Stimulated activated CD8-positive, alpha-beta memory T cell treated with anti-CD3 and anti-CD28 coated beads, Interleukin-12 subunit alpha, Interleukin-12 subunit beta, amount 100 ng/mL, for 24 hours (primary cell): ENCODE data around the gene RINL.
A peak's percentile ranks its signal among the peaks of the same experiment; 100 is the strongest.
"Not testable (repeated sequence)": the region's sequence is repeated elsewhere in the genome, so short reads cannot be mapped to it uniquely, and the experiment has no call there.

ENCODE experiments used
- DNase-seq: peaks from one replicate; pipeline ENCODE4 v3.0.0-alpha.2; 2020; ENCODE audit errors: extremely low read depth

Gene RINL

GRCh38 chr19:38904581-38905539 lies 26.8 kb upstream of the RINL start:
- no peak for DNase-seq

DNA sequence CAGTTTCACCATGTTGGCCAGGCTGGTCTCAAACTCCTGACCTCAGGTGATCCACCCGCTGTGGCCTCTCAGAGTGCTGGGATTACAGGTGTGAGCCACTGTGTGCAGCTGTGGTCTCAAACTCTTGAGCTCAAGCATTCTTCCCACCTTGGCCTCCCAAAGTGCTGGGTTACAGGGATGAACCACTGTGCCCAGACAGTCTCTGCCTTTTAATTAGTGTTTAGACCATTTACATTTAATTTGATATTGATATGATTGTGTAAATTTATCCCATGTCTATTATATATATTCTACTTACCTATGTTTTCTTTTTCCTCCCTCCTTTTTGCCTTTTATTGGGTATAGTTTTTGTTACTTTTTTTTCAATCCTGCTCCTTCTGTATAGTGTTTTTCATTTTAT lies 23.6 kb upstream of the RINL start:
- no peak for DNase-seq

DNA sequence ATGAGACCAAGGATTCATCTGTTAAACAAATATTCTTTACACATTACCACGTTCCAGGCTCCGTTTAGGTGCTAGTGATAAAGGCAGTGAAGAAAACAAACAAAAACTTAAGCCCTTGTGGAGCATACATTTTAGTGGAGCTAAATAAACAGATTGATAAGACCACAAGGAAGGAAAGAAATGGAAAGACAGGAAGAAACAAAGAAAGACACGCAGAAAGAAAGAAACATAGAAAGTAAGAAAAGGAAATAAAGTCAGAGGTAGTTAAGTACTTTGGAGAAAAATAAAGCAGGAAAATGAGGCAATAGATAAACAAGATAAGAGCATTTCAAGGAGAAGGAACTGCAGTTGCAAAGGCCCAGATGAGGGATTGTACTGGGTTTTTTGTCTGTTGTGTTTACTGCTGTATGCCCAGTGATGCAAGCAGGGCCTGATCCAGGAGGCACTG lies 22.7 kb upstream of the RINL start:
- no peak for DNase-seq

- no peak for DNase-seq
These were observed 22.1 kb upstream of the RINL start for GRCh38 chr19:38900202-38900629.

DNA sequence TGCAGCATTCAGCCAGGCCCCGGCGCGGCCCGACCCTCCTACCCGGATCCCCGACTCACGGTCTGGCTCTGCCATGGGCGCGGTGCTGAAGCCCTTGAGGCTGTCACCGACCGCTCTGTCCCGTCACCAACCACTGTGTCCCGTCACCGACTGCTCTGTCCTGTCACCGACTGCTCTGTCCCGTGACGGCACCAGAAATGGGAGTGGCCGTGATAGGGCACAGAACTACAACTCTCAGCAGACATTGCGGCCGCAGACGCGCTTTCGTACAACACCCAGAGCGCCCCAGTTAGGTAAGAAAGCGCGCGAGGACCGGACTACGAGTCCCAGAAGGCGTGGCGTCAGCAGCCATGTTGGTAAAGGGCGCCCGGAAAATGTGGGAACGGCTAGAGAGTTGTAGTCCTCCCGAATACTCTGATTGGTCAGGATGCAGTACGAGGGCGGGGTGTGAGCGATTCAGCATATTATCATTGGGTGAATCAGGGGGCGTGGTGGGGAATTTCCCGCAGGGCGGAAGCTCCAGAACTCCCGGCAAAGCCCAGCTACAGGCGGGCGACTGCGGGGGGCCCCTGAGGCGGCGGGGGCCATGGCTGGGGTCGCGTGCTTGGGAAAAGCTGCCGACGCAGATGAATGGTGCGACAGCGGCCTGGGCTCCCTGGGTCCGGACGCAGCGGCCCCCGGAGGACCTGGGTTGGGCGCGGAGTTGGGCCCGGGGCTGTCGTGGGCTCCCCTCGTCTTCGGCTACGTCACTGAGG lies 21.5 kb upstream of the RINL start, which contains the start of the genes NFKBIB and SIRT2:
NFKBIB (plus strand) TSS at position 523 of the 755 bp plus-strand sequence; CDS start at position 587, 64 bp downstream.
SIRT2 (minus strand) TSS at position 172 of the 755 bp plus-strand sequence; CDS start at position 75, 97 bp downstream.
- peak; percentile 97 for DNase-seq

- no peak for DNase-seq
These were observed 20.8 kb upstream of the RINL start for GRCh38 chr19:38898788-38899446.

DNA sequence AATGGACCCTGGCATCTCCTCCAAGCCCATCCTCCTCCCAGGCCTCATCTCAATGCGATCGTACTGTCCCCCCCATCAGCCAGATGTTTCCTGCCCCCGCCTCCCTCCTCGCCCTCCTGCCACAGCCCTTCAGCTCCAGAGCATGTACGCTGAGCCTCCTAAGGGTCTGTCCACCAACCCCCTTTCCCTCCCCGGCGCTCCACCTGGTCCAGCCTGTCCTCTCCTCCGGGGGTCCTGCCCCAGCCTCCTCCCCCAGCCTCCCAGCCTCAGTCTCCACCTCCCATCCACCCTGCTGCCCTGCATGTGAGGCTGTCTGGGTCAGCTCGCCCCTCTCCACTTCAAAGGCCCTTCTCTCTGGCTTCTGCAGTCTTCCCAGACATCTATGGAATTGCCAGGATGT lies 16.9 kb upstream of the RINL start:
- no peak for DNase-seq

DNA sequence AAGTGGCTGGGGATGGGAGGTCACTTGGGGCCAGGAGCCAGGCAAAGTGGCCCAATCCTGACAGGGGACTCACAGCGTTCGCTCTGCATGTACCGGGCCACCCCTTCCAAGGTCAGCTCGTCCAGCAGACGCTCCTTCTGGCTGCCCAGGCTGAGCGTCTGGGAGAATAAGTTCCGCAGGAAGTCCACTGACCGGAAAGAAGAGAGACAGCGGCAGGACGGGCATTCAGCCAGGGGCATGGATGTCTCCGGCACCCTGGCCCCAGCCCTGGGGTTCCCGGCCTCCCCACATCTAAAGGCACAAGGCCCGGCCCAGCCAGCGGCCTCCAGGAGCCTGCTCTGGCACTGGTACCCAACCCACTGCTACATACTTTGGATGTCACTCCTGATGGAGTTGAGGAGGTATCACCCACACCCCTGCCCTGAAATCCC lies 15.3 kb upstream of the RINL start:
- no peak for DNase-seq

DNA sequence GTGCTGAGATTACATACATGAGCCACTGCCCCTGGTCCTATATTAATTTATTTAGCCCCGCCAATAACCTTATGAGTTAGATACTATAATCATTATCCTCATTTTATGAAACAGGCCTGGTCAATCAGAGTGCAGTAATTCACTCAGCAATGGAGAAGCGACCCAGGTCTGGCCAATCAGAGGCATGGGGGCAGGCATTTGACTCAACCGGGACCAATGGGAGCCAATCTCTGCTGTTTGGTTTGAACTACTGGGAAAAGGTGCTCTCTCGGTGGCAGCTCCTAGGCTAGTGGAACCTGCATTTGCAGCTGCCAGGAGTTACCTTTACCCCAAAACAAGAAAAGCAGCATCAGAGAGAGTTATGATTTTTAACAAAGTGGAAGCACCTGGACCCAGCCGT lies 14.8 kb upstream of the RINL start:
- no peak for DNase-seq

DNA sequence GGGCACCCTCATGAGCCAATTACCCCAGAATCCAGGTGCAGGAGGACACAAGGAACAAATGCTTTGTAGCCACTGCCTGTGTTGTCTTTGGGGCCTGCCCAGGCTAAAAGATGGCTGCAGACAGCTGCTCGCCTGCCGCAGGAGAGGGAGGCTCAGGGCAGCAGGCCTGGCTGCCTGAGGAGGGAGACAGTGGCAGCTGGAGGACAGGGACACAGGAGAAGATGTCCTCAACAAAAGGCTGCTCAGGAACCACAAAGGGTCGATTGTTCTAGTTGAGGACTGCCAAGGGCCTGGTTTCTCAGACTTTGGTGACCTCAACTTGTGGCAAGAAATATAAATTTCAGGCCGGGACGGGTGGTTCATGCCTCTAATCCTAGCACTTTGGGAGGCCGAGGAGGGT lies 13.7 kb upstream of the RINL start:
- DNase-seq, result no peak

GRCh38 chr19:38890686-38891085 lies 12.6 kb upstream of the RINL start:
- no peak for DNase-seq

- DNase-seq, result no peak
These were observed 11.7 kb upstream of the RINL start for GRCh38 chr19:38889803-38890202.

- no peak for DNase-seq
These were observed 10.8 kb upstream of the RINL start for GRCh38 chr19:38888876-38889275.

DNA sequence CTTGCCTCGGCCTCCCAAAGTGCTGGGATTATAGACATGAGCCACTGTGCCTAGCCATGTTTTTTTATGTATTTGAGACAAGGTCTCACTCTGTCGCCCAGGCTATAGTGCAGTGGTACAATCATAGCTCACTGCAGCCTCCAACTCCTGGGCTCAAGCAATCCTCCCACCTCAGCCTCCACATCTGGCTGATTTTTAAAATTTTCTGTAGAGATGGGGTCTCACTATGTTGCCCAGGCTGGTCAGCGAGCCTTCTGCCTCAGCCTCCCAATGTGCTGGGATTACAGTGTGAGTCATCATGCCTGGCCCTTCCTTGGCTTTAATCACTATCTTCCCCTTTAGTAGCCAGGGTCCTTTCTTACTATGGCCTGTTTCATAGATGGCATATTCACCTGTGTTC lies 6.6 kb upstream of the RINL start:
- not testable (repeated sequence) for DNase-seq

DNA sequence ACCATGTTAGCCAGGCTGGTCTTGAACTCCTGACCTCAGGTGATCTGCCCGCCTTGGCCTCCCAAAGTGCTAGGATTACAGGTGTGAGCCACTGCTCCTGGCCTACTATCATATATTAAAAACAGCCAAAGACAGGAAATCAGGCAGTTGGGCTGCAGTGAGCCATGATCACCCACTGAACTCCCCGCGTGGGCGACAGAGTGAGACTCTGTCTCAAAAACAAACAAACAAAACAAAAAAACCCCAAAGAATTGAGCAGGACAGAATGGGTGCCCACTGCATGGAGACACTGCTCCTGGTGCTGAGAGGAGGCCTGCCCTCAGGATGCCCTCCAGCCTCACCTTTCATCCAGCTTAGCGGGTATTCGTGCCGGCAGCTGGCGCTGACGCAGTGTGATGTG lies 5.2 kb upstream of the RINL start:
- DNase-seq, result no peak

GRCh38 chr19:38880882-38881609 lies 3.0 kb upstream of the RINL start:
- no peak for DNase-seq

- DNase-seq, result no peak
These were observed 2.2 kb upstream of the RINL start for GRCh38 chr19:38880076-38880881.

DNA sequence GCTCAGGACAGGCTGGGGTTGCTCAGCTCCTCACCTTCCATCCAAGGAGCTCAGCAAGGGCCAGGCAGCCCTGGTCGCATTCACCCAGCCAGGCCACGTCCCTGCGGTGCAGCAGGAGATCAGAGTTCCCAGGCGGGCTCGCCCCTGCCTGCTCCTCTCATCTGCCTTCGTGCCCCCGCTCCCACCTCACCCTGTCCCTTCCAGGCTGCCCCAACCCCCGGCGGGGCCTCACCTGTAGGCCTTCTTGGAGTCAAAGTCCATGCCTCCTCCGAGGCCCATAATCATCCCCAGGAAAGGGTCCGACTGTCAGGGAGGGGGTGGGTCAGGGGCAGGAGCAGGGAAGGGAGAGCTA lies 1.3 kb upstream of the RINL start:
- DNase-seq, result no peak

DNA sequence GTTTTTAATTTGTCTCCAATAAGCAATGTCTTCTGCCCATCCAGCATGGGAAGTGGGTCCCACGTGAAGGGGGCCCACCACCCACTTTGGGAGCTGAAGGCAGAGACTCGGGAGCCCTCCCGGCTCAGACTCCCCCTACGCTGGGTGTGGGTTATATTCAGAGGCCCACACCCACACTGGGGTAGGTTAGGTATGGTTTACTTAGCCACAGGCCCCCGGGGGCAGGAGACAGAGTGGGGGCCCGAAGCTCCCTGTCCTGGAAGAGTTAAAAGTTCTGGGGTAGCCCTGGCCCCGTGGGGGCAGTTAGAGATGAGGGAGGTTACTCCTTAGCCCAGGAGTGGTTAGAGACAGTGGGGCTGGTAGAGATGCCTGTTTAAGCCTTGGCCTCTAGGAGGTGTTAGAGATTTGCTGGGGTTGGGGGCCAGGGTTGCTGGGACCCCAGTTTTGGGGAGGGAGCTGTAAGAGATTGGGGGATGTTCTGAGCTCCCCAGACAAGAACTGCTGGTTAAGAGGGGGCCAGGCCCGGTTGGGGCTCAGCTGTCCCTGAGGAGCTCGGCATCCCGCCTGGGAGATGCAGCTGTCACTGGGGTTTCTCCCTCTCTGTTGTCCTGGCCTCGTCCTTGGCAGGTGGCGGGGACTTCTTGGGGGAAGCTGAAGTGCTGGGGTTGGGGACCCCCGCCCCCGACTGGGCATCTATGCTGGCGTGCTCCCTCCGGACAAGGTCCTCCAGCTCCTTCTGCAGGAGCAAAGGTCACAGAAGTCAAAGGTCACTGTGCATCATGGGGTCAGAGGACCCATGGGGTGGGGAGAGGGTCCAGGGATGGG lies 712 bp upstream of the RINL start:
- DNase-seq, result no peak
